ENCODE measurements around the gene BANF2.

BANF2 gene

GRCh38 chr20:17664025-17664633 lies 35.6 kb upstream of the BANF2 start:
- DNase-seq (ENCODE audit: low read depth), result no peak

- DNase-seq (ENCODE audit: low read depth), result no peak
Measured at GRCh38 chr20:17665756-17666155, 34.0 kb upstream of the BANF2 start.

GRCh38 chr20:17666481-17666880 lies 33.3 kb upstream of the BANF2 start:
- DNase-seq (ENCODE audit: low read depth), result no peak

- no peak for DNase-seq (ENCODE audit: low read depth)
Measured at GRCh38 chr20:17667445-17667844, 32.3 kb upstream of the BANF2 start.

- no peak for DNase-seq (ENCODE audit: low read depth)
Measured at GRCh38 chr20:17668432-17668831, 31.3 kb upstream of the BANF2 start.

- DNase-seq (ENCODE audit: low read depth), result no peak
Measured at GRCh38 chr20:17669306-17669931, 30.3 kb upstream of the BANF2 start.

GRCh38 chr20:17671011-17671410 lies 28.8 kb upstream of the BANF2 start:
- no peak for DNase-seq (ENCODE audit: low read depth)

- no peak for DNase-seq (ENCODE audit: low read depth)
Measured at GRCh38 chr20:17671565-17671964, 28.2 kb upstream of the BANF2 start.

GRCh38 chr20:17673084-17673483 lies 26.7 kb upstream of the BANF2 start:
- DNase-seq (ENCODE audit: low read depth), result no peak

- DNase-seq (ENCODE audit: low read depth), result no peak
Measured at GRCh38 chr20:17674722-17675518, 24.8 kb upstream of the BANF2 start.

GRCh38 chr20:17675519-17676377 lies 24.0 kb upstream of the BANF2 start:
- DNase-seq (ENCODE audit: low read depth), result no peak

GRCh38 chr20:17676378-17676759 lies 23.4 kb upstream of the BANF2 start:
- DNase-seq (ENCODE audit: low read depth), result no peak

- DNase-seq (ENCODE audit: low read depth), result no peak
Measured at GRCh38 chr20:17676942-17677341, 22.8 kb upstream of the BANF2 start.

GRCh38 chr20:17678295-17678694 lies 21.5 kb upstream of the BANF2 start:
- DNase-seq (ENCODE audit: low read depth), result no peak

- no peak for DNase-seq (ENCODE audit: low read depth)
Measured at GRCh38 chr20:17678886-17679285, 20.9 kb upstream of the BANF2 start.

GRCh38 chr20:17679941-17680835 lies 19.6 kb upstream of the BANF2 start:
- peak; percentile 83 for DNase-seq (ENCODE audit: low read depth)

GRCh38 chr20:17680836-17681725 lies 18.7 kb upstream of the BANF2 start:
- DNase-seq (ENCODE audit: low read depth), result peak; percentile 76

- DNase-seq (ENCODE audit: low read depth), result no peak
Measured at GRCh38 chr20:17681726-17682102, 18.1 kb upstream of the BANF2 start.

GRCh38 chr20:17682103-17682888 lies 17.5 kb upstream of the BANF2 start, which contains the start of gene RRBP1:
RRBP1 (minus strand) TSS chr20:17682242; CDS start chr20:17660507, 21,735 bp downstream.
- DNase-seq (ENCODE audit: low read depth), result peak; percentile 95

- DNase-seq (ENCODE audit: low read depth), result no peak
Measured at GRCh38 chr20:17682889-17683198, 16.9 kb upstream of the BANF2 start.

All from ELR (cell line).